HG02610 (cell line): ENCODE results near the gene DIPK1B.

Source experiments
- ATAC-seq: cut with Tn5 transposase; IDR thresholded peaks from one replicate; pipeline ENCODE4 v1.9.1; 2021; ENCODE audit warnings: mild to moderate bottlenecking, moderate library complexity; ENCODE audit not compliant: unreplicated experiment

DIPK1B gene

DNA sequence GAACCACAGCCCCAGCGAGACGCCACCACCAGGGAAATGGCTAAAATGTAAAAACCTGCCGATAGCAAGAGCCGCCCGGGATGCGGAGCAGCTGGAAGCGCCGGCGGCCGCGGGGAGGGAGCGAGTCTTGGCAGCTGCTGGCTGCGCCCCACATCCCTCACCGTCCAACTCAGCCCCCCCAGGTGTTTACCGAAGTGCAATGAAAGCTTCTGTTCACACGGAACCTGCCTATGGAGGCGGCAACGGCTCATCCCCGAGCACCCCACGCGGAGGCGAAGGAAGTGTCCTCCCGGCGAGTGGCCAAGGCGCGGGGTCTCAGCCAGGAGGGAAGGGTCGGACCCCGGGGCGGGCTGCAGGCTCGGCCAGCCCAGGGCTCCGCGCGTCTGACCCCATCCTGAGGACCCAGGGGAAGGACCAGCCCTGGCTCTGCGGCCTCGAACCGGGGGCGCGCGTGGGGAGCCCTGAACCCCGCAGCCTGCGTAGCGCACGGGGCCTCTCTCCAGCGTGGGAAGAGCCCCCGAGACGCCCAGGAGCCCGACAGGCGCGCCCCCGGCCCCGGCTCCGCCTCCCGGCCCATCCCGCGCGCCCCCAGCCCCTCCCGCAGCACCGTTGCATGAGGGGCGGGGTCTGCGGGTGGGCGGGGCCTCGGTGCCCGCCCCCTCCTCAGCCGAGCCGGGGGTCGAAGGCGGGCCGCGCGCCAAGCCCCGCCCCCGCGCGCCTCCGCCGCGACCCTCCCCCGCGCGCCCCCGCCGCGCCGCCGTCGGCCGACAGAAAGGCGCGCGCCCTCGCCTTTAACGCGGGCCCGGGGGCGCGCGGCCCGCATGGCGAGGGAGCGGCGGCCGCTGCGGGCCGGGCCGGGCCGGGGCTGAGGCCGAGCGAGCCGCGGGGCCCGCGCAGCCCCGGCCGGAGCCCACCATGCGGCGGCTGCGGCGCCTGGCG is at the start of gene DIPK1B:
DIPK1B (plus strand) TSS at position 822 of the 939 bp plus-strand sequence; CDS start at position 916, 94 bp downstream.
- ATAC-seq: no peak

DNA sequence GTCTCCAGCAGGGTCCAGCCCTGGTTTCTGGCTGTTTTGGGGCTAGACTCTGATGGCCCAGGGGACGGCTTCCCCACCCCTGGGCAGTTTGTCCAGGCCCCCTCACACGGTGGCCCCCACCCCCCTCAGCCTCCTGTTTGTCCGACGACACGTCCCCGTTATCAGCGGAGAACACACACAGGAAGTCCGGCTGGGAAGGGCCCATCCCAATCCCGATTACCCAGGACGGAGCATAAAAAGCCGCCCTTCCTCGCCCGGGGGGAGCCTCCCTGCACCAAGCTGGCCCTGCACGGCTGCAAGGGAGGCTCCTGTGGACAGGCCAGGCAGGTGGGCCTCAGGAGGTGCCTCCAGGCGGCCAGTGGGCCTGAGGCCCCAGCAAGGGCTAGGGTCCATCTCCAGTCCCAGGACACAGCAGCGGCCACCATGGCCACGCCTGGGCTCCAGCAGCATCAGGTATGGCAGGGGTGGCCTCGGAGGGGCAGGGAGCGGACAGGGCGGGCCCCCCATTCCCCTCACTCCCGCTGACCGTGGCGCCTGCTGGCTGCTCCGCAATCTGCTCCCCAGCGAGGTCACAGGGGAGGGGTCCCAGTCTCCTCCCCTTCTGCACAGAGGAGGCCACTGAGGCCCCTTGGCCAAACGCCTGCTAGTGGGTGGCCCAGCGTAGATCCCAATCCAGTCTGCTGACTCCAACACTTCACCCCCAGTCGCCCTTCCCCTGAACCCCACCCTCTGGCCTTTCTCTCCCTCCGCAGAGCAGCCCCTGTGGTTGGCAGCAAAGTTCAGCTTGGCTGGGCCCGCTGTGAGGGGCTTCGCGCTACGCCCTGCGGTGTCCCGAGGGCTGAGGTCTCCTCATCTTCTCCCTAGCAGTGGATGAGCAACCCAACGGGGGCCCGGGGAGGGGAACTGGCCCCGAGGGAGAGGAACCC is 49.5 kb upstream of the DIPK1B start, which contains the start of gene EGFL7:
EGFL7 (plus strand) TSS at position 261 of the 926 bp plus-strand sequence. CDS start 5,367 bp downstream, outside the sequence.
- no peak for ATAC-seq

DNA sequence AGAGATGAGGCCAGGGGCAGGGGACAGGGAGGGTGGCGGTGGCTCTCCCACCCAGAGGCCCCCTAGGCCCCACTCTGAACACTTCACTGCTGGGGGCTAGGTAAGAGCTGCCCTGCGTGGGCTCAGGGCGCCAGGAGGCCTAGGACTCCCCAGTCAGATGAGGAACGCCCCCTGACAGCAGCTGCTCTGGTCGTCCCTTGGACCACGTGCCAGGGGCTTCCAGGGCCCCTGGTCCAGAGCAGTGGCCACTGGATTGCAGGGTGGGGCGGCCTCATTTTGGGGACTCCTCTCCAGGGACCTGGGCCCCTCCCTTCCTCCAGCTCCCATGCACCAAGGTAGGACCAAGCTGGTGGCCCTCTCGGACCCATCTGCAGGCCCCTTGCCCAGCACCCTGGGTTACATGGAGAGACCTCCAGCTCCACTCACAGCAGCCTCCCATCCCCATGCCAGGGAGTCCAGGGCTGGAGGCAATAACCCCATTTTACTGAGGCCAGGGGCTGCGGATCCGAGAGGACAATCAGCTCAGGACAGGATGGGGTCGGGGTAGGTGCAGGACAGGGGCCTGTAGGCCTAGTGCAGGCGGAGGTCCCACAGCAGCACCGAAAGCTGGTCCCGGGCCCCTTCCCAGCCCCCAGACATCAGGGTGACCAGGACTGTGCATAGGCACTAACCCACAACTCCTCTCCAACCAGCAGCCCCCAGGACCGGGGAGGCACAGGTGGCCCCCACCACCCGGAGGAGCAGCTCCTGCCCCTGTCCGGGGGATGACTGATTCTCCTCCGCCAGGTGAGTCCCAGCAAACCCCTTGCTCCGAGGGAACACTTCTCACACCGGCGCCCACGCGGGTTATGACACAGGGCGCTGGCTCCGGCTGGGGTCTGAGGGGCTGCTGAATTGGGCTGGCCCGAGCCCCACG is 48.1 kb upstream of the DIPK1B start:
- no peak for ATAC-seq

DNA sequence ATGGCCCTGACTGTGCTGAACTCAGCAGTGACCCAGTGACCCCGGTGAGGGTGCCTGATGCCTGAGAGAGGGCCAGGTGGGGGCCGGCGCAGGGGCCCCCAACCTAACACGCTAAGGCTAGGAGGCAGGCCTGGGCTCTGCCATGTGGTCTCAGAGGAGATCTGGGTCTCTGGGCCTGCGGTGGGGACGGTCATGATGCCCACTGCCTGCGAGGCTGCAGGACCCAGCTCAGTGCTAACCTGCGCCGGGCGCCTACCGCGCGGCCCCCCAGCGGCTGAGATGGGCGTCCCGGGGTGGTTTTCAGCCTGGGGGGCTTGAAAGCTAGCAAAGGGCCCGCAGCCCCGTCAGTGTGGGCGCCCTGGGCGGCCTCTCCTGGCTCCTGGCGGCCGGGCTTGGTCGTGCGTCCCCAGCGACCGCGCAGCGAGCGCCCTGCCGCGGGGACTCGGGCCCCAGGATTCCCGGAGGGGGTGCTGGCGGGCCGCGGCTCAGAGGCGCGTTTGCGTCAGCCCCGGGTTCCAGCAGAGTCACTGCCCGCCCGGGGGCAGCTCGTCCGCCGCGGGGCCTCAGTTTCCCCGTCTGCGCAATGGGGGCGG is 47.2 kb upstream of the DIPK1B start:
- no peak for ATAC-seq

DNA sequence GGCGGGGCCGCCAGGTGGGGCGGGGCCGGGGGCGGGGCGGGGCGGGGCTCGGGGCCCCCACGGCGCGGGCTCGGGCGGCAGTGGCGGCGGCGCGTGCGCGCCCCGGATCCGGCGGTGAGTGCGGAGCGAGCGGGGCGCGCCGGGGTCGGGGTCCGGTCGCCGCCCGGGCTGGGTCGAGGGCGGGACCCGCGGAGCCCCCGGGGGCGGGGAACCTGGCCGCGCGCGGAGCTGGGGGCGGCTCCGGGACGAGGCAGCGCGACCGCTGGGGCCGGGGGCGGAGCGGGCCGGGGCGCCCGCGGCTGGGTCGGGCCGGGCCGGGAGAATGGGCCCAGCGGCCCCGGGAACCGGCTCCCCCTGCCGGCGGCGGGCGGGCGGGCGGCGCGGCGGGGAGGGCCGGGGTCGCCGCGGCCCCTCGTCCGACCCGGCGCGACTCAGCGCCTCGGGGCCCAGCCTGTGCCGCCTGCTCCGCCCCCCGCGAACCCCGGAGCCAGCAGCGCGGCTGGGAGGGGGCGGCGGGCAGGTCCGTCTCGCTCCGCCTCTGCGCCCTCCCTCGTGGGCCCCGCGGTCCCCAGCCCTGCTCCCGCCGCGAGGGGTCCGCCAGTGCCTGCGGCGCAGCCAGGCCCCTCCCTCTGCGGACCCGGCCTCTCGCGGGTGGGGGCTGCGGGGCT is 46.5 kb upstream of the DIPK1B start:
- no peak for ATAC-seq

DNA sequence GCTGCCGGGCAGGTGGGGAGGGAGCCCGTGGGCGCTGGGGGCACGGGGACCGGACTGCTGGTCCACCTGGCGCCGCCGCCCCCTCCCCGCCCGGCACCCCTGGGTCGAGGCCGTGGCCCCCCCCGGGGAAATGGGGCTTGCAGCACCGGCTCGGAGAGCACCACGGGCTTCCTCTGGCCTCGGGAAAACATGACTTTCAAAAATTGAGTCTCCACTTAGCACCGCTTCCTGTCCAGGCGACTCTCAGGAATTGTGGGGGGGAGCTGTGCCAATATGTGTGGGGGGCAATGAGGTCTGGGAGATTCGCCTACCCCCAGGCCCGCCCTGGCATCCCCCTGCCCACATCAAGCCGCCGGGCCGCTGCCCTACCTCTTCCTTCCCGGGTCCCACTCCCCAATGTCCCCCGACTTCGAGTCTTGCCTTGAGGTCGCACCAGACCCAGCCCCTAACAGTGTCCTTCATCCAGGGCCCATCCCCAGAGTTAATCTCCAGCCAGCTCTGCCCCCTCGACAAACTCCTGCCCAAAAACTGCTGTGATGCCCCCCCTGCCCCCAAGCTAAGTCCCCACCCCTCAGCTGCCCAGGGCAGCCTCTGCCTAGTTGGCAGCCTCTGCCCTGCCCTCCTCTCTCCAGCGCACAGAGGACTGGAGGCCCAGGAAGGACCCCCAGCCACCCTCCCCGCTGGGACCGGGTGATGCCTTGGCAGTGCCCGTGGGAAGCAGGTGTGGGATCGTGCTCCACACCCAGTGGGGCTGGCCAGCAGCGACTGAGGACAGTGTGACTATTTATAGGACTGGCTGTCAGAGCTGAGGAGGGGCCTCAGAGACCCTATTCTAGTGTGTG is 45.8 kb upstream of the DIPK1B start:
- ATAC-seq: no peak

DNA sequence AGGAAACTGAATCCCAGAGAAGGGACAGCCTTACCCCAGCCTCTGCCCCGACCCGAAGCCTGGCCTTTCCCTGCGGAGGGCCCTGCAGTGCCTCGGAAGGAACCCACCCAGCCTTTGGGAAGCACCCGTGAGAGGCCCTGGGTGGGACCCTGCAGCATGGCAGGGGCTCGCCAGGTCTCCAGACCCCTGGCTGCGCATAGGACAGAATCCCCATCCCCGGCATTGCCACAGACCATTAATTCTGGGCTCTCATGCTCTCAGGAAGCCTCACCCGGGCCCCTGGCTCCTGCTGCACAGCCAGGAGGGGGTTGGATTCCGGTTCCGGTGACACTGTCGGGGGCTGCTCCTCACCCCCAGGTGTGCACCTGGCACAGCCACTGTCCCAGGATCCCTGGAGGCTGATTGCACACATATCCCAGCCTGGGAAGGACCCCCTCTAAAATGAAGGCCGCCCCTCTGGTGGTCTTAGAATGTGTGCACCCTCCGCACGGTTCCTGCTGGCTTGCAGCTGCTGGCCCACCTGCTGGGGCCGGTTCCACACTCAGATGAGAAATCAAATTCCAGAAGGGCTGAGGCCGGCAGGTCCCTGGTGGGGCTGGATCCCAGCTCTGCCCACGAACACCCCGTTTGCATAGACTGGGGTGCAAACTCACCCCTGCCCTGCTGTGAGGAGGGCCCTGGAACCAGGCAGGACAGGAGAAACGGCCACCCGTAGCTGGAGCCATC is 45.0 kb upstream of the DIPK1B start:
- ATAC-seq: no peak

DNA sequence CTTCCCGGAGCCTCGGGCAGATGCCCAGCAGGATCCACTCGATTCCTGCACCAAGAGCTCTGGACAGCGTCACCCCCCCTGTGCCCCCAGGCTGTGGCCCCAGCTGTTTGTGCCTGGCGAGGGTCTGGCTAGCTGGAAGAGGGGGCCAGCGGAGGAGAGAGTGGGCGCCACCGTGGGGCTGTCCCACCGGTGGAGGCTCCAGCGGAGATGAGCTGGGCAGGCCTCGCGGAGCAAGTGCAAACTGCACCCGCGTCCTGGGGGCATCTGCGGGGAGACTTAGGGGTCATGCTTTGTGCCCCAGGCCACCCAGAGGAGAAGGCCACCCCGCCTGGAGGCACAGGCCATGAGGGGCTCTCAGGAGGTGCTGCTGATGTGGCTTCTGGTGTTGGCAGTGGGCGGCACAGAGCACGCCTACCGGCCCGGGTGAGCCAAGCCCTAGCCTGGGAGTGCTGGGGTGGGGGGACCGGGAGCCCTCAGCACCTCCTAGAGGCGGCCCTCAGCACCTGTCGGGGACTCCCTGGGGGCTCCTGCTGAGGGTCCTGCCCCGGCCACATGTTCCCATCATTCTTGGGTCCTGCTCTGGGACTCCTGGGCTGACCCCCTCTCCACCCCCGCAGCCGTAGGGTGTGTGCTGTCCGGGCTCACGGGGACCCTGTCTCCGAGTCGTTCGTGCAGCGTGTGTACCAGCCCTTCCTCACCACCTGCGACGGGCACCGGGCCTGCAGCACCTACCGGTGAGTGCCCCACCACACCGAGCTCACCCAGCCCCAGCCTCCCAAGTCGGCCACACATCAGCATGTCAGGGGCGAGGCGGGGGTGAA is 44.2 kb upstream of the DIPK1B start:
- no peak for ATAC-seq

DNA sequence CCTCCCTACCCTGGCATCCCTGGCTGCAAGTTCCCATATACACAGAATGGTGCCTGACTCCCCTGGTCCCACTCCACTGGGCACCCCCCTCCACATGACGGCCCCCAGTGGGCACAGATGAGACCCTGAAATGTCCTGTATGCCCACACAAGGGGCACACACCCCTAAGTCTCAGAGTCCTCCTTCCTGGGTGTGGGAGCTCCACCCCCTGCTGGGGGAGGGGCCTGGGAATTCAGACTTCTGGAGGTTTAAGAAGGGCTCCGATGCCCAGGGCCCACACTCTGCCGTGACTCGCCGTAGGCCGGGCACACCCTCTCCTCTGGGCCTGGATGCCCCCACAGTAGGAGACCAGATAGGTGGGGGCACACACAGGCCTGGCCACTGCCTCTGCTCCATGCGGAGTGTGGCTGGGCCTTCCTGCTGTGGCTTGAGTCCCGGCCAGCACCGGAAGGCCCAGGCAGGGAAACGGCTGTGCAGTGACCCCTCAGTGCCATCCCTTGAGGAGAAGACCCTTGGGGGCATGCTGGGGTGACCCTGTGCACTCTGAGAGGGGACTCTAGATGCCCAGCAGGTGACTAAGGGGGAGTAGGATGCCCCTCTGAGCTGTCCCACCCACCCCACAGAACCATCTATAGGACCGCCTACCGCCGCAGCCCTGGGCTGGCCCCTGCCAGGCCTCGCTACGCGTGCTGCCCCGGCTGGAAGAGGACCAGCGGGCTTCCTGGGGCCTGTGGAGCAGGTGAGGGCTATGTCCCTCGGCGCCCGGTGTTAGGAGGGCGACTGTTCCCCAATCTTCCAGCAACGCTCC is 43.2 kb upstream of the DIPK1B start:
- no peak for ATAC-seq

DNA sequence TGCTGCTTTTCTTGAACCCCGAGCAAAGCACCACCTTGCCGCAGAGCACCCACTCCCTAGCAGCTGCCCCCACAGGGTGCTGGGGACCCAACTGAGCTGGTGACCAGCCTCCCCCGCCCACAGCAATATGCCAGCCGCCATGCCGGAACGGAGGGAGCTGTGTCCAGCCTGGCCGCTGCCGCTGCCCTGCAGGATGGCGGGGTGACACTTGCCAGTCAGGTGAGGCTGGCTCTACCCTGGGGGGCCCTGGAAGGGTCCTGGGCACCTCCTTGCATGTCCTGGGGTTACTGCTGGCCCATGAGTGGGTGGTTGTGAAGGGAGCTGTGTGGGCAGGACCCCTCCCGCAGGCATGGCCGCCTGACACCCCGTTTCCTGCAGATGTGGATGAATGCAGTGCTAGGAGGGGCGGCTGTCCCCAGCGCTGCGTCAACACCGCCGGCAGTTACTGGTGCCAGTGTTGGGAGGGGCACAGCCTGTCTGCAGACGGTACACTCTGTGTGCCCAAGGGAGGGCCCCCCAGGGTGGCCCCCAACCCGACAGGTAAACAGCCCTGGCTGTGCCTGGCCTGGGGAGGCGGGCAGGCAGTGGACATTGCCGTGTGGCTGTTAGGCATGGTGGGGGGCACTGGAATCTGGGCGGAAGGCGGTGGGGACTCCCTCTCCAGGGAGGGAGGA is 42.4 kb upstream of the DIPK1B start:
- no peak for ATAC-seq

DNA sequence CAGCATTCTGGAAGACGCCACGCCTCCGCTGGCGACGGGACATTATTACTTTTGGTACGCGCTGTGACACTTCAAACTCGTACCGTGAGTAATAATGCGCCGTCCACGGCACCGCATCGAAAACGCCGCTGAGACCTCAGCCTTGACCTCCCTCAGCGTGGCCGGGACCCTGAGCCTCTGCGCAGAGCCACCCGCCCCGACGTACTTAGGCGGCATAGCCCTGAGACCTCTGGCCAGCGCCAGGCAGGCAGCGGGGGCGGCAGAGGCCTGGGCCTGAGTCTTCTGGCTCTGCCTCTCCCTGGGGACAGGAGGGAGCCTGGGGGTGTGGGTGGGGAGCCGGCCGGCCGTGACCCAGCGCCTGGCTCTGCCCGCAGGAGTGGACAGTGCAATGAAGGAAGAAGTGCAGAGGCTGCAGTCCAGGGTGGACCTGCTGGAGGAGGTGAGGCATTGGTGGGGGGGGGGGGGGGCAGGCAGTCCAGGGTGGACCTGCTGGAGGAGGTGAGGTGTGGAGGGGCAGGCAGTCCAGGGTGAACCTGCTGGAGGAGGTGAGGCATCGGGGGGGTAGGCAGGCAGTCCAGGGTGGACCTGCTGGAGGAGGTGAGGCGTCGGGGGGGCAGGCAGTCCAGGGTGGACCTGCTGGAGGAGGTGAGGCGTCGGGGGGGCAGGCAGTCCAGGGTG is 41.7 kb upstream of the DIPK1B start:
- no peak for ATAC-seq

DNA sequence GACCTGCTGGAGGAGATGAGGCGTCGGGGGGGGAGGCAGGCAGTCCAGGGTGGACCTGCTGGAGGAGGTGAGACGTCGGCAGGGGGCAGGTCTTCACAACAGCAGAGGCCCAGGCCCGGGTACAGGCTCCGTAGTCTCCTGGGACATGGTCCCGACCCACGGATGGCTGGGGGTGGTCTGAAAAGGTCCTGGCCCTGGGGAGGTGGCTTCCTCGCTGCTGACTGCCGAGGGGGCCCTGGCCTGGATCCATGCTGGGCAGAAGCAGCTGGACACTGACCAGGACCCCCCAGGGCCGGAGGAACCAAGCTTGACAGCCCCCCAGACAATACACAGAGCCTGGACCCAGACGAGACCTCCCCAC is 41.1 kb upstream of the DIPK1B start:
- ATAC-seq: no peak

DNA sequence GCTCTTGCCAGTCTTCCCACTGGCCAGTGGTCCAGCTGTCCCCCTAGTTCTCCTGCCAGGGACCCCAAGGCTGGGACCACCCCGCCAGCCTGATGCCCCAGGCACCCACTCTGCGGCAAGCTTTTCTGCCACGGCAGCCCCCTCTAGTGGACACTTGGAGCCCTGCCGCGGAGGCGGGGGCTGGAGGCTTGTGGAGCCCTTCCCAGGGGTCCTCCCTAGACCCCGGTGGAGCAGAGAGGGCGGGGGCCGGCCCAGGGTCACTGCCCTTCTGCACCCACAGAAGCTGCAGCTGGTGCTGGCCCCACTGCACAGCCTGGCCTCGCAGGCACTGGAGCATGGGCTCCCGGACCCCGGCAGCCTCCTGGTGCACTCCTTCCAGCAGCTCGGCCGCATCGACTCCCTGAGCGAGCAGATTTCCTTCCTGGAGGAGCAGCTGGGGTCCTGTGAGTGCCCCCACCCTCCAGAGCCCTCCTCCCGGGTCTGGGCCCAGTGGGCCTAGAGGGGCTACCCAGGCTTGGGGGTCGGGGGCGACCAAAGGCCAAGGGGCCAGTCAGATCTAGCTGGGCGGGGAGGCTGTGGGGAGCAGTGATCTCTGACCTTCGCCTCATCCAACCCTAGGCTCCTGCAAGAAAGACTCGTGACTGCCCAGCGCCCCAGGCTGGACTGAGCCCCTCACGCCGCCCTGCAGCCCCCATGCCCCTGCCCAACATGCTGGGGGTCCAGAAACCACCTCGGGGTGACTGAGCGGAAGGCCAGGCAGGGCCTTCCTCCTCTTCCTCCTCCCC is 40.5 kb upstream of the DIPK1B start:
- ATAC-seq: no peak

DNA sequence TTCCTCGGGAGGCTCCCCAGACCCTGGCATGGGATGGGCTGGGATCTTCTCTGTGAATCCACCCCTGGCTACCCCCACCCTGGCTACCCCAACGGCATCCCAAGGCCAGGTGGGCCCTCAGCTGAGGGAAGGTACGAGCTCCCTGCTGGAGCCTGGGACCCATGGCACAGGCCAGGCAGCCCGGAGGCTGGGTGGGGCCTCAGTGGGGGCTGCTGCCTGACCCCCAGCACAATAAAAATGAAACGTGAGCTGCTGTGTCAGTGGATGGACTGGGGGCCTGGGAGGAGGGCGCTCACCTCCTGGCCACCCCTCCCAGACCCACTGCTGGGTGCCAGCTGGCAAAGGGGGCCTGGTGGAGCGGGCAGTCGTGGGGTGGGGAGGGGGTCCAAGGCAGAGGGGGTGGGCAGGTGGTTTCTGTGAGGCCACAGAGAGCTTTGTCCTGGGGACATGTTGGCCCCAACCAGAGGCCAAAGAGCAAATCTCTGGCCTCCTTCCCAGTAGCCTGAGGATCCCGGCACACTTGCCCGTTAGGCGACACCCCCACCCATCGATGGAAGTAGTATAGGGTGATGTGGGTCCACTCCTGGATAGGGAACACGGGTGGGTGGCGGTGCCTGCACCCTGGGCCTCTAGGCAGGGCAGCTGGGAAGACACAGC is 39.8 kb upstream of the DIPK1B start:
- ATAC-seq: no peak
